ENCODE results near the gene RAI1. TPM values are rescaled to one million over a fixed set of nuclear protein-coding genes. Genes with fewer than 3 reads are reported as not detected.
A peak's percentile ranks its signal among the peaks of the same experiment; 100 is the strongest.

RAI1 gene
- total and polyA plus RNA-seq, 10 of the 15 experiments (the other 5 are each of a cell fraction or from before 2014, with no cell fraction given) = 0.66 to 37.7 (median 6.0) TPM

- H3K4me3 ChIP-seq = peak overlapping the region; percentile 43; the same call in 1 of the 2 replicates
- in situ Hi-C loops (cut with MboI) (no loop called here), intact Hi-C loops (cut with micrococcal nuclease; ENCODE audit: unreplicated experiment) (loop anchor here (1.0 kb wide), 1 partner anchor 67 kb away; the partner anchor contains the start of gene RAI1)
- no peak for DNase-seq (ENCODE audit: low read depth, low spot score)
- no peak for FAIRE-seq
- H3K36me3 ChIP-seq (ENCODE audit: control insufficient read depth in 2 of 2, insufficient read depth in 2 of 2, low read length in 1 of 2) = no peaks in the 10 kb centered on the region; a peak in 2 of 4 replicates
- CTCF ChIA-PET = interaction anchor here (0.7 to 2.0 kb wide), 9 partner anchors 9 to 435 kb away, joined by 3 to 7 read pairs (median 4); partner anchors contain the start of gene ALKBH5
- TF ChIP-seq MLLT1 (IDR thresholded peaks at IDR 0.05) (peak; percentile 62; the same call in 1 of the 2 replicates), CEBPB (IDR thresholded peaks at IDR 0.05; ENCODE audit: borderline replicate concordance in 1 of 2, low read depth in 2 of 2, low read length in 2 of 2) (no peak)
- POLR2A ChIA-PET = interaction anchor here (0.9 to 1.9 kb wide), 4 partner anchors 53 to 66 kb away, joined by 3 to 9 read pairs (median 4); no protein-coding TSS in a partner anchor
- no peak for ATAC-seq
- peak overlapping the region; percentile 55 for H3K27ac ChIP-seq (ENCODE audit: control insufficient read depth, insufficient read depth)
- peaks cover 48% of the 10 kb centered on the region for H3K4me1 ChIP-seq (ENCODE audit: control insufficient read depth, insufficient read depth, low read length)
- H3K27me3 ChIP-seq (replicated peaks in 1 of 2; ENCODE audit: control insufficient read depth in 2 of 2, insufficient read depth in 2 of 2, low read length in 1 of 2) = no peaks in the 10 kb centered on the region
- RAD21 ChIA-PET (ENCODE audit: unreplicated experiment) = no interaction called here
- H3K79me2 ChIP-seq (ENCODE audit: control insufficient read depth, insufficient read depth, low read length) = peaks cover 35% of the 10 kb centered on the region
- SMC1A ChIA-PET (ENCODE audit: uncharacterized antibody, unreplicated experiment) = interaction anchor here (1.1 to 1.3 kb wide), 2 partner anchors 14 to 17 kb away, joined by 4 read pairs; no protein-coding TSS in a partner anchor
- no TSS peak for BruUV-seq (replicated peaks)
- WGBS (ENCODE audit: insufficient coverage, insufficient replicate concordance, low lambda C conversion rate, missing lambda C conversion rate) = 8% methylated on average over 8 of the region's 8 CpGs
- peak overlapping the region; percentile 41; the same call in 1 of the 2 replicates for H3K9ac ChIP-seq (ENCODE audit: control insufficient read depth, insufficient read depth, low read length)
- H3K9me3 ChIP-seq (replicated peaks; ENCODE audit: control insufficient read depth, insufficient read depth, low read length) = no peaks in the 10 kb centered on the region; the same call in 2 of the 3 replicates
- H4K20me1 ChIP-seq (ENCODE audit: control insufficient read depth, insufficient read depth) = no peaks in the 10 kb centered on the region
- peak overlapping the region; percentile 56 for H3K4me2 ChIP-seq (ENCODE audit: control insufficient read depth, insufficient read depth)
- no peak overlapping the region for H2AFZ ChIP-seq (ENCODE audit: control insufficient read depth, low read depth, low read length)
Observed at GRCh38 chr17:17748604-17749003, 67.3 kb downstream of the RAI1 start.
